GM12878 (cell line): ENCODE results near the gene EPS8. TPM values are rescaled to one million over a fixed set of nuclear protein-coding genes. Genes with fewer than 3 reads are reported as not detected.

ENCODE experiments used
- ATAC-seq: fragments of 200-7000 bp; cut with Tn5 transposase; 3 replicates; pipeline ENCODE4 v1.9.1; 2020; ENCODE audit warnings: mild to moderate bottlenecking, moderate library complexity
- BruUV-seq: library from RNA; stranded (reverse); fragments of 400-500 nt; replicated peaks from 2 replicates; lab custom pipeline; 2021; lab: Mats Ljungman, UMichigan
- CTCF ChIA-PET: fragments of 300-600 bp; sonication (Branson Sonifier 250); formaldehyde crosslinking; extraction: SDS; loops from one replicate; lab custom pipeline; 2021; ENCODE audit warnings: inconsistent platforms; lab: Yijun Ruan, JAX
- POLR2A ChIA-PET: fragments of 350-600 bp; formaldehyde crosslinking; extraction: SDS; loops from one replicate; lab custom pipeline; 2021; ENCODE audit warnings: inconsistent platforms; lab: Charles Lee
- RAD21 ChIA-PET: fragments of 300-600 bp; sonication (Branson Sonifier 250); formaldehyde crosslinking; loops from one replicate; lab custom pipeline; 2023; ENCODE audit warnings: antibody characterized with exemption; ENCODE audit not compliant: unreplicated experiment; lab: Charles Lee
- SMC1A ChIA-PET: fragments of 300-600 bp; sonication (Branson Sonifier 250); formaldehyde crosslinking; loops from one replicate; lab custom pipeline; 2023; ENCODE audit not compliant: unreplicated experiment, uncharacterized antibody; lab: Charles Lee
- DNase-seq: peaks from one replicate; pipeline ENCODE4 v3.0.0-alpha.2; 2011; ENCODE audit warnings: low read depth, low spot score
- FAIRE-seq: peaks from 3 replicates; lab custom pipeline; 2011; peaks lifted over from hg19 to GRCh38; lab: Jason Lieb, UNC
- H2AFZ ChIP-seq: 2 replicates; pipeline ENCODE4 v1.6.0; 2011; ENCODE audit warnings: low read depth, low read length, control low read depth; ENCODE audit not compliant: control insufficient read depth
- H3K27ac ChIP-seq: 2 replicates; pipeline ENCODE4 v1.5.1; 2011; ENCODE audit warnings: control low read depth; ENCODE audit not compliant: control insufficient read depth, insufficient read depth
- H3K27me3 ChIP-seq, 2 experiments: replicated peaks in 1 of 2; 2 replicates each; pipeline versions ENCODE4 v1.6.0 to v1.6.1; 2011; ENCODE audit warnings: low read length in 1 of 2; ENCODE audit not compliant: control insufficient read depth in 2 of 2, insufficient read depth in 2 of 2
- H3K36me3 ChIP-seq, 2 experiments: 2 replicates each; pipeline ENCODE4 v1.5.1; 2011; ENCODE audit warnings: low read length in 1 of 2; ENCODE audit not compliant: control insufficient read depth in 2 of 2, insufficient read depth in 2 of 2
- H3K4me1 ChIP-seq: 2 replicates; pipeline ENCODE4 v1.6.1; 2011; ENCODE audit warnings: mild to moderate bottlenecking, low read length, moderate library complexity, mixed read lengths; ENCODE audit not compliant: control insufficient read depth, insufficient read depth
- H3K4me2 ChIP-seq: 2 replicates; pipeline ENCODE4 v1.6.0; 2011; ENCODE audit warnings: control low read depth; ENCODE audit not compliant: control insufficient read depth, insufficient read depth
- H3K4me3 ChIP-seq: fragments of 200-600 bp; sonication (generic); 2 replicates; pipeline ENCODE4 v1.5.1; 2016
- H3K79me2 ChIP-seq: 2 replicates; pipeline ENCODE4 v1.6.0; 2011; ENCODE audit warnings: low read length; ENCODE audit not compliant: control insufficient read depth, insufficient read depth
- H3K9ac ChIP-seq: 2 replicates; pipeline ENCODE4 v1.8.0; 2011; ENCODE audit warnings: low read length, control low read depth, mixed read lengths; ENCODE audit not compliant: control insufficient read depth, insufficient read depth
- H3K9me3 ChIP-seq: replicated peaks from 3 replicates; pipeline ENCODE4 v1.5.1; 2011; ENCODE audit warnings: mild to moderate bottlenecking, low read length; ENCODE audit not compliant: control insufficient read depth, insufficient read depth
- H4K20me1 ChIP-seq: 2 replicates; pipeline ENCODE4 v1.6.0; 2011; ENCODE audit not compliant: control insufficient read depth, insufficient read depth
- CREM ChIP-seq: IDR thresholded peaks from 2 replicates; pipeline ENCODE4 v1.6.1; 2014; ENCODE audit warnings: antibody characterized with exemption, low read depth
- EP300 ChIP-seq, 2 experiments: fragments of 150-350 bp in 1 of 2; IDR thresholded peaks; 2 replicates each; pipeline ENCODE4 v1.6.1; 2011 to 2012; ENCODE audit warnings: low read depth in 2 of 2, low read length in 2 of 2, borderline replicate concordance in 1 of 2, improper control_type of control experiment in 1 of 2, inconsistent platforms in 1 of 2; ENCODE audit not compliant: control insufficient read depth in 1 of 2
- MXI1 ChIP-seq: fragments of 150-350 bp; IDR thresholded peaks from 2 replicates; pipeline ENCODE4 v1.6.1; 2011; ENCODE audit warnings: low read depth, mild to moderate bottlenecking, inconsistent platforms, low read length, improper control_type of control experiment
- NR2F1 ChIP-seq: fragments of 450-650 bp; conservative IDR thresholded peaks from 2 replicates; pipeline ENCODE4 v1.6.1; 2017; ENCODE audit warnings: mild to moderate bottlenecking
- RELA ChIP-seq: fragments of 450-650 bp; IDR thresholded peaks from 2 replicates; pipeline ENCODE4 v1.8.0; 2014; ENCODE audit warnings: borderline replicate concordance; ENCODE audit not compliant: partially characterized antibody
- SREBF1 ChIP-seq: IDR thresholded peaks from 2 replicates; pipeline ENCODE4 v1.6.1; 2012; ENCODE audit warnings: mild to moderate bottlenecking, low read length
- WGBS: methylation state at CpG from one replicate; pipeline ENCODE4 v1.1.6; 2016; ENCODE audit warnings: low lambda C conversion rate; ENCODE audit not compliant: insufficient replicate concordance, insufficient coverage; ENCODE audit errors: missing lambda C conversion rate; 5-methylcytosine and 5-hydroxymethylcytosine counted together
- in situ Hi-C: fragments of 300-500 bp; cut with MboI; formaldehyde crosslinking; loops from 9 replicates; pipeline ENCODE4 v1.14.3; 2018; ENCODE audit warnings: mixed read lengths
- intact Hi-C: fragments of 100-400 bp; cut with micrococcal nuclease; formaldehyde crosslinking; loops from one replicate; pipeline ENCODE4 v1.14.2; 2022; ENCODE audit not compliant: unreplicated experiment
- polyA plus RNA-seq, 11 experiments: library from polyadenylated mRNA; depleted of rRNA in 4 of 11; unstranded in 6 of 11; stranded (reverse) in 5 of 11; fragments of >200 nt; fragmentation: Nextera tagmentation in 4 of 11; fragmentation: Illumina TruSeq in 1 of 11; extraction: Ambion mirVana in 4 of 11; extraction: Trizol in 1 of 11; gene quantifications; 1 replicate in 1 of 11; 2 replicates in 10 of 11; pipeline versions ENCODE4 v1.2.1 to v1.2.3, GENCODE V29; 2011 to 2016; ENCODE audit warnings: inconsistent platforms in 2 of 11, missing spikeins in 2 of 11, low read depth in 1 of 11
- total RNA-seq, 4 experiments: library from RNA; depleted of rRNA in 3 of 4; stranded (reverse); fragments of >200 nt in 3 of 4; fragmentation: Illumina TruSeq in 1 of 4; extraction: Trizol in 1 of 4; gene quantifications; 2 replicates each; pipeline versions ENCODE4 v1.2.1 to v1.2.3, GENCODE V29; 2013 to 2021

Gene EPS8
- total and polyA plus RNA-seq, 10 of the 15 experiments (the other 5 are each of a cell fraction or from before 2014, with no cell fraction given) = 1.3 to 127 (median 3.4) TPM

DNA sequence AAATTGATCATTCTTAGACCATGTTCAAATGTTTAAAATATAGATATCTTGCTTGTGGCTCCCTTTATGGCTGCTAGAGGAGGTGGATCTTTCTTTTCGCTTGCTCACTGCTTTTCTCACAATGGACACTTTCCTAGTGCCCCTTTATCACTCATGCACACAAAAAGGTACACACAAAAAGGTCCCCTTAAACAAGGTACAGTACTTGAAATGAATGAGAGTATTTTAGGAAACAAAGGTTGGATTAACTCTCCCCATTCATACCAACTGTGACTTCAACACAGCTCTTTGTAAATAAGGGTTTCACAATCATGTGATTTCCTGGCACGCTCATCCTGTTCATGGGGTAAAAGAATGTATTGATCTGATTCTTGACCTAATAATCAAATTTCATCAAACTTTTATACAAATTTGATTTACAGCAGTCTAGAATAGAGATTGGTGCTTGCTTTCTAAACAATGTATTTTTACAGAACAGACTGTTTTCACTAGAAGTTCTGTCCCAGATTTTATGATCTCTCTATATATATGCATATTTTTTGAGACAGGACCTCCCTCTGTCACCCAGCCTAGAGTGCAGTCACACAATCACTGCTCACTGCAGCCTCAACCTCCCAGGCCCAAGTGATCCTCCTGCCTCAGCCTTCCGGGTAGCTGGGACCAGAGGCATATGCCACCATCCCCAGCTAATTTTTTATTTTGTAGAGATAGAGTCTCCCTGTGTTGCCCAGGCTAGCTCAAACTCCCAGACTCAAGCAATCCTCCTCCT is 34.4 kb upstream of the EPS8 start:
- ChIA-PET CTCF (interaction anchor here (1.0 kb wide), 1 partner anchor 16 kb away, joined by 3 read pairs; no protein-coding TSS in a partner anchor), RAD21 (no interaction called here), SMC1A (interaction anchor here (0.7 to 1.5 kb wide), 2 partner anchors 15 to 234 kb away, joined by 3 read pairs; no protein-coding TSS in a partner anchor), POLR2A (no interaction called here)
- H3K4me1 ChIP-seq = no peaks in the 10 kb centered on the region
- no peak overlapping the region for H3K9ac ChIP-seq
- no peaks in the 10 kb centered on the region for H4K20me1 ChIP-seq
- H3K4me3 ChIP-seq = no peak overlapping the region
- no peaks in the 10 kb centered on the region for H3K36me3 ChIP-seq
- H3K27ac ChIP-seq = no peak overlapping the region
- no TSS peak for BruUV-seq
- H3K27me3 ChIP-seq = no peaks in the 10 kb centered on the region
- H3K9me3 ChIP-seq = no peaks in the 10 kb centered on the region
- WGBS = 57% methylated on average over 3 of the region's 3 CpGs
- DNase-seq (no peak), ATAC-seq (no peak), FAIRE-seq (no peak)
- intact Hi-C loops = no loop called here
- H3K4me2 ChIP-seq = no peak overlapping the region
- no peak for TF ChIP-seq EP300 (IDR thresholded peaks at IDR 0.05; ENCODE audit: borderline replicate concordance in 1 of 2, control insufficient read depth in 1 of 2, low read depth in 2 of 2, low read length in 2 of 2)
- TF ChIP-seq MXI1 = no peak
- TF ChIP-seq NR2F1 = no peak
- TF ChIP-seq CREM = no peak
- TF ChIP-seq SREBF1 = no peak
- no peak for TF ChIP-seq RELA
- H2AFZ ChIP-seq = no peak overlapping the region
- H3K79me2 ChIP-seq = no peaks in the 10 kb centered on the region
- in situ Hi-C loops = no loop called here
